HG02884 (cell line): Measurements from ENCODE around the gene WWC1.
A peak's percentile ranks its signal among the peaks of the same experiment; 100 is the strongest.

ENCODE experiments used
- ATAC-seq: cut with Tn5 transposase; IDR thresholded peaks from one replicate; pipeline ENCODE4 v1.9.1; 2021; ENCODE audit warnings: mild to moderate bottlenecking, moderate library complexity; ENCODE audit not compliant: unreplicated experiment

WWC1 gene

GRCh38 chr5:168291342-168291963, at the start of gene WWC1:
WWC1 (plus strand) TSS chr5:168291645; CDS start chr5:168292153, 508 bp downstream.
- peak; percentile 64 for ATAC-seq

- ATAC-seq = no peak
These were observed 46.4 kb upstream of the WWC1 start for GRCh38 chr5:168244838-168245559.

DNA sequence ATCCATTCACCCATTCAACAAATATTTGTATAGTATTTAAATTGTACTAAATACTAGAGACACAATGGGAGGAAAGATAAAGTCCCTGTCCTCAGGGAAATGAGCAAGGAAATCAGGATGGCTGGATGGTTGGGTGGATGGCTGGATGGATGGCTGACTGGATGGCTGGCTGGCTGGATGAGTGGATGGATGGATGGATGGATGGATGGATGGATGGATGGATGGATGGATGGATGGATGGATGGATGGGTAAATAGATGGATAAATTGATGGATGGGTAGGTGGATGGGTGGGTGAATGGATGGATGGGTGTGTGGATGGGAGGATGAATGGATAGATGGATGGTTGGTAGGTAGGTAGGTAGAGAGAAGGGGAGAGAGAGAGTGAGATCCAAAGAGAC, 41.5 kb upstream of the WWC1 start:
- ATAC-seq = no peak

DNA sequence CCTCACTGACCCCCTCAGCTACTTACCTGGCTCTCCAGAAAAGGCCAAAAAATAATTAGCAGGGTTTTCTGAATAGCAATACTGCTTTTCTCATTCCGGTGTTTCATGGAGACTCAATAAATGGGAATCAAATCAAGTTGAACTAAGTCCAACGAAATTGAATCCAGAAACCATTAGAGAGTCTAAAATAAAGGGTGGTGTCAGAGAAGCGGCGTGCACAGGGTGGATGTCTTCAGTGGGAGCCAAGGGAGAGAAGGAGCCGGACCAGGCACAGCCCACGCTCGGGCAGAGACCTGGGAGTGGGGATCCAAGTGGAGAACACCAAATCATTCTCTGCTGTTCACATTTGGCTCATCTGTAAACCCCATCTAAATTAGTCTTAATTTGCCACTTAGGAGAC, 40.2 kb upstream of the WWC1 start:
- no peak for ATAC-seq

- no peak for ATAC-seq
These were observed 37.3 kb upstream of the WWC1 start for GRCh38 chr5:168254013-168254693.

GRCh38 chr5:168260353-168261226, 30.9 kb upstream of the WWC1 start:
- ATAC-seq = no peak

GRCh38 chr5:168261227-168261571, 30.2 kb upstream of the WWC1 start:
- no peak for ATAC-seq

- ATAC-seq = no peak
These were observed 29.3 kb upstream of the WWC1 start for GRCh38 chr5:168262042-168262743.

DNA sequence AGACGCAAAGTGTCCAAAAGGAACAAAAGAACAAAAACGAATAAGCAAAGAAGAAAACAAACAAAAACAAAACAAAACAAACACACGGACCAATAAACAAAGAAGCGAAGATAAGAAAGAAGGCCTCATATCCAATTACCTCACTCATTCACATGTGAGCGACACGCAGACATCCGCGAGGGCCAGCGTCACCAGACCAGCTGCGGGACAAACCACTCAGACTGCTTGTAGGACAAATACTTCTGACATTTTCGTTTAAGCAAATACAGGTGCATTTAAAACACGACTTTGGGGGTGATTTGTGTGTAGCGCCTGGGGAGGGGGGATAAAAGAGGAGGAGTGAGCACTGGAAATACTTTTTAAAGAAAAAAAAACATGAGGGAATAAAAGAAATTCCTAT, 28.3 kb upstream of the WWC1 start:
- ATAC-seq = no peak

GRCh38 chr5:168266016-168266415, 25.4 kb upstream of the WWC1 start:
- ATAC-seq = no peak

GRCh38 chr5:168268949-168269936, 22.2 kb upstream of the WWC1 start:
- peak; percentile 86 for ATAC-seq

DNA sequence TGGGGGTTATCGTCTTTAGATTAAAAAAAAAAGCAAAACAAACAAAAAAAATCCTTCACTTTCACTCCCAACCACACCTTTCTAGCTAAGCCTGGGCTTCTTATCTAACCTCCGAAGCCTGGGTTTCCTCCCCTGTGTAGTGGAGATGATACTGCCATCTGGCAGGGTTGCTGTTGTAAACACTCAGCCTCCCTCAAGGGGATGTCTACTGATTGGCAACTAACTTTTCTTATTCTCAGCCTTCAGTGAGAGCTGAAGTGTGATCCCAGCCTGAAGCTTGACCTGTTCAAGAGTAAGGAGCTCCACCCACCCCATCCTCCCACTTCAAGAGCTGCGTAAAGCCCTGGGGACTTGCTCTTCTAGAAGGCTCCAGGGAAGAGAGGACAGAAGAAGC, 21.5 kb upstream of the WWC1 start:
- ATAC-seq = no peak

- ATAC-seq = no peak
These were observed 21.0 kb upstream of the WWC1 start for GRCh38 chr5:168270476-168270875.

GRCh38 chr5:168273056-168273980, 18.1 kb upstream of the WWC1 start:
- no peak for ATAC-seq

DNA sequence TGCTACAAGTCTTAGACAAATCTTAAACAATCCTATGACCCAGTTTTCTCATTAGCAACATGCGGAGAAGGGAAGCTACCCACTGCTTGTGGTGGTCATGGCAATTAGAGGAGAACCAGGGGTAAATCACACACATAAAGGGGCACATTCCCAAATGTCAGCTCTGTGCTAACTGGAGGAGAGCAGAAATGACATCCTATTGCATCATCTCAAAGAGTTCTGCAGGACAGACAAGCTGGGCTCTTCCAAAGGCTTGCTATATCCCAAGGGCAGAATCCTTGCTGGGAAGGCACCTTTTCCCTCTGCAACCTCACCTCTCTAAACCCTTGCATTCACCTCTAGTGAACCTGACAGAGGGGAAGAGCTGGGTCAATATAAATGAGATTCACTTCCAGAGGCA, 17.0 kb upstream of the WWC1 start:
- no peak for ATAC-seq

GRCh38 chr5:168275940-168276339, 15.5 kb upstream of the WWC1 start:
- no peak for ATAC-seq

DNA sequence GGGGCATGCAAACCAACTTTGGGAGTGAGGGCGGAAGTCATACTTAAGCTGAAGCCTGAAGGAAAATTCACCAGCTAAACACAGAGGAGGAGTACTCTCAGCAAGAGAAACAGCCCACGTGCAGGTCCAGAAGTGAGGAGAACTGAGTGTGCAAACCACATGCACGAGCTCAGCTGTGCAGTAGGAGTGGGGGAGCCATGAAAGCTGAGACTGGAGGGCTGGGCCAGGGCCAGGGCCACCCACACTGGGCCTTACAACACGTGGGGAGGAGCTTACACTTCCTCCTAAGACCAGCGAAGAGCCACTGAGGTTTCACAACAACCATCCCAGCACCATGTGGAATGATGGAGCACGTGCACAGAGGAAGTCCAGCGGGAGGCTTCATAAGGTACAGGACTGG, 9.3 kb upstream of the WWC1 start:
- no peak for ATAC-seq

DNA sequence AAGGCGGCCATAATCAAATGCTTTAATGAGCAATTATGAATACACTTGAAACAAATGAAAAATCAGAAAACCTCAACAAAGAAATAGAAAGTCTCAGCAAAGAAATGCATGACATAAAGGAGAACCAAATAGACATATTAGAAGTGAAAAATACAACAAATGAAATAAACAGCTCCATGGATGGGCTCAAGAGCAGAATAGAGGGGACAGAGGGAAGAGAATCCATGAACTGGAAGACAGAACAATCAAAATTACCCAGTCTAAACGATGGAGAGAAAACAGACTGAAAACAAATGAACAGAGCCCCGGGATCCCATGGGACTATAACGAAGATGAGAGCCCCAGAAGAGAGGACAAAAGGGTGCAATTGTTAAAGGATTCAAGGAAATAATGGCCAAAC, 6.6 kb upstream of the WWC1 start:
- no peak for ATAC-seq
